Measurements from ENCODE around the gene TRIM40. TPM values are rescaled to one million over a fixed set of nuclear protein-coding genes. Genes with fewer than 3 reads are reported as not detected.

The TRIM40 gene
- polyA plus RNA-seq, 1 experiment = not detected

GRCh38 chr6:30149858-30150550 is 14.1 kb downstream of the TRIM40 start:
- ChIA-PET POLR2A (no interaction called here), CTCF (interaction anchor here (0.9 kb wide), 1 partner anchor 19 kb away, joined by 4 read pairs; no protein-coding TSS in a partner anchor)
- no peak for TF ChIP-seq CTCF (IDR thresholded peaks at IDR 0.05; ENCODE audit: insufficient read depth, low read depth, low read length)
- Histone ChIP-seq H3K27me3 (ENCODE audit: control insufficient read depth, insufficient read depth, low read length) (no peaks in the 10 kb centered on the region; the same call in none of the 2 replicates), H3K4me3 (ENCODE audit: low read depth, low read length) (no peak overlapping the region), H3K36me3 (ENCODE audit: control insufficient read depth, insufficient read depth, low read length) (no peaks in the 10 kb centered on the region)
- no peak for DNase-seq (ENCODE audit: low read depth)

- ChIA-PET POLR2A (no interaction called here), CTCF (interaction anchor here (0.7 to 5.6 kb wide), 4 partner anchors 20 to 47 kb away, joined by 3 to 39 read pairs (median 7); no protein-coding TSS in a partner anchor)
- DNase-seq (ENCODE audit: low read depth) = no peak
- TF ChIP-seq CTCF (IDR thresholded peaks at IDR 0.05; ENCODE audit: insufficient read depth, low read depth, low read length) = no peak
- H3K36me3 ChIP-seq (ENCODE audit: control insufficient read depth, insufficient read depth, low read length) = no peaks in the 10 kb centered on the region
- no peaks in the 10 kb centered on the region; the same call in none of the 2 replicates for H3K27me3 ChIP-seq (ENCODE audit: control insufficient read depth, insufficient read depth, low read length)
- H3K4me3 ChIP-seq (ENCODE audit: low read depth, low read length) = no peak overlapping the region
These were observed 14.9 kb downstream of the TRIM40 start for GRCh38 chr6:30150671-30151395.

- no peak for TF ChIP-seq CTCF (IDR thresholded peaks at IDR 0.05; ENCODE audit: insufficient read depth, low read depth, low read length)
- Histone ChIP-seq H3K27me3 (ENCODE audit: control insufficient read depth, insufficient read depth, low read length) (no peaks in the 10 kb centered on the region; the same call in 1 of the 2 replicates), H3K4me3 (ENCODE audit: low read depth, low read length) (no peak overlapping the region), H3K36me3 (ENCODE audit: control insufficient read depth, insufficient read depth, low read length) (no peaks in the 10 kb centered on the region)
- no peak for DNase-seq (ENCODE audit: low read depth)
- ChIA-PET POLR2A (no interaction called here), CTCF (interaction anchor here (0.7 to 5.6 kb wide), 3 partner anchors 19 to 48 kb away, joined by 3 to 39 read pairs (median 10); no protein-coding TSS in a partner anchor)
These were observed 15.6 kb downstream of the TRIM40 start for GRCh38 chr6:30151580-30151979.

- CTCF ChIA-PET = interaction anchor here (2.0 to 5.6 kb wide), 2 partner anchors 21 to 49 kb away, joined by 10 to 39 read pairs; no protein-coding TSS in a partner anchor
- Histone ChIP-seq H3K4me3 (ENCODE audit: low read depth, low read length) (no peak overlapping the region), H3K36me3 (ENCODE audit: control insufficient read depth, insufficient read depth, low read length) (no peaks in the 10 kb centered on the region), H3K27me3 (ENCODE audit: control insufficient read depth, insufficient read depth, low read length) (no peaks in the 10 kb centered on the region; the same call in 1 of the 2 replicates)
- TF ChIP-seq CTCF (IDR thresholded peaks at IDR 0.05; ENCODE audit: insufficient read depth, low read depth, low read length) = no peak
- POLR2A ChIA-PET = no interaction called here
- DNase-seq (ENCODE audit: low read depth) = no peak
These were observed 16.2 kb downstream of the TRIM40 start for GRCh38 chr6:30152016-30152673.

Data from BJ (cell line).